ENCODE data around the gene COL15A1. TPM values are rescaled to one million over a fixed set of nuclear protein-coding genes. Genes with fewer than 3 reads are reported as not detected.

COL15A1 gene
- polyA plus RNA-seq, 3 donors from 2014 or later = 0.36 to 0.85 (median 0.54) TPM

GRCh38 chr9:98942906-98943681 is 613 bp upstream of the COL15A1 start:
- H3K4me1 Mint-ChIP-seq = peaks cover 0 to 5% of the 10 kb centered on the region in 2 donors
- H3K4me3 Mint-ChIP-seq = no peak overlapping the region
- no peak for DNase-seq
- H3K27me3 Mint-ChIP-seq (ENCODE audit: low read depth in 3 of 3) = peaks cover 13 to 21% (median 14%) of the 10 kb centered on the region in 3 donors
- no peak overlapping the region for H3K27ac Mint-ChIP-seq
- H3K36me3 Mint-ChIP-seq = no peaks in the 10 kb centered on the region
- no peaks in the 10 kb centered on the region for H3K9me3 Mint-ChIP-seq

- Mint-ChIP-seq H3K9me3 (no peaks in the 10 kb centered on the region), H3K27ac (no peak overlapping the region), H3K36me3 (no peaks in the 10 kb centered on the region), H3K4me1 (peaks cover 0 to 5% of the 10 kb centered on the region in 2 donors), H3K27me3 (ENCODE audit: low read depth in 3 of 3) (peaks cover 13 to 21% (median 14%) of the 10 kb centered on the region in 3 donors), H3K4me3 (no peak overlapping the region)
- DNase-seq = no peak
Observed at GRCh38 chr9:98944057-98944733, 488 bp downstream of the COL15A1 start.

- H3K27me3 Mint-ChIP-seq (ENCODE audit: low read depth in 3 of 3) = peaks cover 13 to 21% (median 14%) of the 10 kb centered on the region in 3 donors
- no peak for DNase-seq
- H3K36me3 Mint-ChIP-seq = no peaks in the 10 kb centered on the region
- H3K4me1 Mint-ChIP-seq = peaks cover 0 to 5% of the 10 kb centered on the region in 2 donors
- no peak overlapping the region for H3K27ac Mint-ChIP-seq
- H3K4me3 Mint-ChIP-seq = no peak overlapping the region
- no peaks in the 10 kb centered on the region for H3K9me3 Mint-ChIP-seq
Observed at GRCh38 chr9:98944734-98945074, 997 bp downstream of the COL15A1 start.

GRCh38 chr9:98949565-98949964 is 5.9 kb downstream of the COL15A1 start:
- no peak for DNase-seq
- H3K27me3 Mint-ChIP-seq (ENCODE audit: low read depth in 3 of 3) = peaks cover 3 to 6% (median 5%) of the 10 kb centered on the region in 3 donors
- no peaks in the 10 kb centered on the region for H3K4me1 Mint-ChIP-seq
- H3K27ac Mint-ChIP-seq = no peak overlapping the region
- no peaks in the 10 kb centered on the region for H3K36me3 Mint-ChIP-seq
- H3K4me3 Mint-ChIP-seq = no peak overlapping the region
- H3K9me3 Mint-ChIP-seq = no peaks in the 10 kb centered on the region

GRCh38 chr9:98950262-98950661 is 6.6 kb downstream of the COL15A1 start:
- Mint-ChIP-seq H3K27me3 (ENCODE audit: low read depth in 3 of 3) (peaks cover 1 to 6% (median 3%) of the 10 kb centered on the region in 3 donors), H3K4me1 (no peaks in the 10 kb centered on the region), H3K4me3 (no peak overlapping the region), H3K9me3 (no peaks in the 10 kb centered on the region), H3K27ac (no peak overlapping the region), H3K36me3 (no peaks in the 10 kb centered on the region)
- DNase-seq = no peak

GRCh38 chr9:98951967-98952366 is 8.3 kb downstream of the COL15A1 start:
- Mint-ChIP-seq H3K36me3 (no peaks in the 10 kb centered on the region), H3K27me3 (ENCODE audit: low read depth in 3 of 3) (peaks cover 0 to 6% (median 0%) of the 10 kb centered on the region in 3 donors), H3K4me3 (no peak overlapping the region), H3K4me1 (no peaks in the 10 kb centered on the region), H3K27ac (no peak overlapping the region), H3K9me3 (no peaks in the 10 kb centered on the region)
- DNase-seq = no peak

GRCh38 chr9:98953581-98954243 is 10.0 kb downstream of the COL15A1 start:
- H3K4me1 Mint-ChIP-seq = no peaks in the 10 kb centered on the region
- DNase-seq = no peak
- H3K4me3 Mint-ChIP-seq = no peak overlapping the region
- H3K27ac Mint-ChIP-seq = no peak overlapping the region
- no peaks in the 10 kb centered on the region for H3K36me3 Mint-ChIP-seq
- H3K9me3 Mint-ChIP-seq = no peaks in the 10 kb centered on the region
- peaks cover 0 to 6% (median 0%) of the 10 kb centered on the region in 3 donors for H3K27me3 Mint-ChIP-seq (ENCODE audit: low read depth in 3 of 3)

- H3K9me3 Mint-ChIP-seq = no peaks in the 10 kb centered on the region
- peaks cover 0 to 6% (median 0%) of the 10 kb centered on the region in 3 donors for H3K27me3 Mint-ChIP-seq (ENCODE audit: low read depth in 3 of 3)
- no peaks in the 10 kb centered on the region for H3K36me3 Mint-ChIP-seq
- H3K4me1 Mint-ChIP-seq = no peaks in the 10 kb centered on the region
- no peak overlapping the region for H3K4me3 Mint-ChIP-seq
- no peak for DNase-seq
- no peak overlapping the region for H3K27ac Mint-ChIP-seq
Observed at GRCh38 chr9:98954244-98954610, 10.5 kb downstream of the COL15A1 start.

GRCh38 chr9:98955259-98955658 is 11.6 kb downstream of the COL15A1 start:
- Mint-ChIP-seq H3K9me3 (no peaks in the 10 kb centered on the region), H3K4me1 (no peaks in the 10 kb centered on the region), H3K27ac (no peak overlapping the region), H3K27me3 (ENCODE audit: low read depth in 3 of 3) (peaks cover 3 to 6% (median 4%) of the 10 kb centered on the region in 3 donors), H3K4me3 (no peak overlapping the region), H3K36me3 (no peaks in the 10 kb centered on the region)
- DNase-seq = no peak

GRCh38 chr9:98957826-98958225 is 14.1 kb downstream of the COL15A1 start:
- Mint-ChIP-seq H3K4me1 (no peaks in the 10 kb centered on the region), H3K36me3 (no peaks in the 10 kb centered on the region), H3K27me3 (ENCODE audit: low read depth in 3 of 3) (peaks cover 2 to 4% (median 3%) of the 10 kb centered on the region in 3 donors), H3K4me3 (no peak overlapping the region), H3K27ac (no peak overlapping the region), H3K9me3 (no peaks in the 10 kb centered on the region)
- DNase-seq = no peak

- Mint-ChIP-seq H3K27me3 (ENCODE audit: low read depth in 3 of 3) (peaks cover 2 to 4% (median 3%) of the 10 kb centered on the region in 3 donors), H3K36me3 (no peaks in the 10 kb centered on the region), H3K27ac (no peak overlapping the region), H3K9me3 (no peaks in the 10 kb centered on the region), H3K4me1 (no peaks in the 10 kb centered on the region), H3K4me3 (no peak overlapping the region)
- no peak for DNase-seq
Observed at GRCh38 chr9:98958271-98958984, 14.7 kb downstream of the COL15A1 start.

- Mint-ChIP-seq H3K36me3 (no peaks in the 10 kb centered on the region), H3K4me3 (no peak overlapping the region), H3K9me3 (no peaks in the 10 kb centered on the region), H3K27me3 (ENCODE audit: low read depth in 3 of 3) (peaks cover 2 to 4% (median 3%) of the 10 kb centered on the region in 3 donors), H3K4me1 (no peaks in the 10 kb centered on the region), H3K27ac (no peak overlapping the region)
- DNase-seq = no peak
Observed at GRCh38 chr9:98960409-98960808, 16.7 kb downstream of the COL15A1 start.

GRCh38 chr9:98961513-98962180 is 17.9 kb downstream of the COL15A1 start:
- H3K4me3 Mint-ChIP-seq = no peak overlapping the region
- no peaks in the 10 kb centered on the region for H3K36me3 Mint-ChIP-seq
- peaks cover 2 to 4% (median 3%) of the 10 kb centered on the region in 3 donors for H3K27me3 Mint-ChIP-seq (ENCODE audit: low read depth in 3 of 3)
- no peaks in the 10 kb centered on the region for H3K4me1 Mint-ChIP-seq
- DNase-seq = no peak
- peak overlapping the region in 1 of 6 donors; percentile 25 for H3K27ac Mint-ChIP-seq
- H3K9me3 Mint-ChIP-seq = no peaks in the 10 kb centered on the region
